C4-2B (cell line): ENCODE measurements around the gene ADD2.

ENCODE experiments used
- H3K27ac ChIP-seq: fragments of 450-650 bp; 2 replicates; pipeline ENCODE4 v1.5.1; 2017
- CTCF ChIP-seq: fragments of 450-650 bp; conservative IDR thresholded peaks from 2 replicates; pipeline ENCODE4 v1.5.1; 2017; ENCODE audit warnings: mild to moderate bottlenecking
- ZFX ChIP-seq: fragments of 450-650 bp; IDR thresholded peaks from 2 replicates; pipeline ENCODE4 v1.6.1; 2017

ADD2 gene

DNA sequence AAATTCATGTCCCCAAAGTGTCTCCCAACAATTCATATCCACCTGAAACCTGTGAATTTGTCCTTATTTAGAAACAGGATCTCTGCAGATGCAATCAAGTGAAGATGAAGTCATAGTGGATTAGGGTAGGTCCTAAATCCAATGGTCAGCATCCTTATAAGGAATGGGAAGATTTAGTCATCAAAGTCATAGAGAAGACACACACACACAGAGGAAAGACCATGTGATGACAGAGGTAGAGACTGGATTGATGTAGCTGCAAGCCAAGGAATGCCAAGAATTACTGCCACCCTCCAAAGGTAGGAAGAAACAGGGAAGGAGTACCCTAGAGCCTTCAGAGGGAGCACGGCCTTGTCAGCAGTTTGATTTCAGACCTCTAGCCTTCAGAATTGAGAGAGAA, 17.7 kb downstream of the ADD2 start:
- no peak overlapping the region for H3K27ac ChIP-seq
- TF ChIP-seq ZFX (no peak), CTCF (no peak)

- H3K27ac ChIP-seq = no peak overlapping the region
- TF ChIP-seq CTCF (no peak), ZFX (no peak)
Measured at GRCh38 chr2:70748002-70748784, 19.8 kb downstream of the ADD2 start.

- TF ChIP-seq CTCF (no peak), ZFX (no peak)
- no peak overlapping the region for H3K27ac ChIP-seq
Measured at GRCh38 chr2:70747284-70747683, 20.7 kb downstream of the ADD2 start.

GRCh38 chr2:70746094-70746974, 21.7 kb downstream of the ADD2 start:
- no peak overlapping the region for H3K27ac ChIP-seq
- TF ChIP-seq CTCF = no peak
- no peak for TF ChIP-seq ZFX

DNA sequence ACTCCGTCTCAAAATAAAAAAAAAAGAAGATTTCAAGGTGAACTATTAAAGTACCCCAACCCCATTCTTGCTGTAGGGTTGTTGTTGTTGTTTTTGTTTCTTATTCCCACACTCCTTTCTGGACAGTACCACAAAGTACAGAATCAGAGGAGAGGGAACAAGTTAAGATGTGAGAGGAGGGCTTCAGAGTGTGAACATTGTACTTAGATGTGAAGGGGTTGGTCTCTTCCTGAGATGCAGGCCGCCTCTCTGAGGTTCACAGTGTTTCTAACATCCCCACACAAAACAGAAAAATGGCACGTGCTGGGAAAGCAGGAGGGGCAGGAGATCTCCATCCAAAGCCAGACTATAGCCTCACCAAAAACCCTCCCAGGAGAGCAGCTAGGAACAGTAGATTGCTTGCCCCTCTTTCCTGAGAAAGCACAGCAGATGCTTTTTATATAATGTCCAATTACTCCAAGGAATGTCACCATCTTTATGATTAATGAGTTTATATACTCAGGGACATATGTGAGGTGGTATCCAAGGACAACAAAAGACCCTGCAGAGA, 22.6 kb downstream of the ADD2 start:
- no peak for TF ChIP-seq ZFX
- TF ChIP-seq CTCF = no peak
- H3K27ac ChIP-seq = no peak overlapping the region

- TF ChIP-seq ZFX = no peak
- TF ChIP-seq CTCF = no peak
- H3K27ac ChIP-seq = no peak overlapping the region
Measured at GRCh38 chr2:70744397-70744796, 23.6 kb downstream of the ADD2 start.

DNA sequence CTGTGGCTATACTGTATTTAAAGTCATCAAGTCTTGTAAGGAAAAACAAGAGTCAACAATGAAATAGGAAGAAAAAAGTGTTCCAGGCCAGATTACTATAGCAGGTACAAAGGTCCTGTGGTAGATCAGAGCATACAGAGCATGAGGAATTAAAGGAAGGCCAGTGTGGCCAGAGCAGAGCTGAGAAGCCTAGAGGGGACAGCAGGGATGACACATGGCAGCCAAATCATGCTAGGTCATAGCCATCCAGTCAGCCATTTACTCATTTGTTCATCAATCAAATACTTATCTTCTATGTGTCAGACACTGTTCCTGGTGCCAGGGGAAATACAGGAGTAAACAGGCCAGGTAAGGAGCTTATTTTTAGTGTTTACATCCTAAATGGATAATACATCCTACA, 24.3 kb downstream of the ADD2 start:
- H3K27ac ChIP-seq = no peak overlapping the region
- no peak for TF ChIP-seq CTCF
- no peak for TF ChIP-seq ZFX
